Stimulated activated naive CD8-positive, alpha-beta T cell treated with anti-CD3 and anti-CD28 coated beads, Interleukin-15, Interleukin-2, amounts not matched to agents 100 U/mL and 50 U/mL, for 24 hours (primary cell): ENCODE measurements around the gene ASIC4.
A peak's percentile ranks its signal among the peaks of the same experiment; 100 is the strongest.

Experiments used
- ATAC-seq: fragments of 150-1000 bp; cut with Tn5 transposase; one replicate; pipeline ENCODE4 v1.10.0; 2021
- DNase-seq: peaks from one replicate; pipeline ENCODE4 v3.0.0; 2021

Gene ASIC4

GRCh38 chr2:219553463-219553963 lies 39.2 kb downstream of the ASIC4 start:
- DNase-seq: no peak
- ATAC-seq: no peak

GRCh38 chr2:219554350-219554749 lies 40.1 kb downstream of the ASIC4 start:
- no peak for ATAC-seq
- DNase-seq: no peak

GRCh38 chr2:219555956-219556355 lies 41.7 kb downstream of the ASIC4 start:
- ATAC-seq (no peak), DNase-seq (no peak)

- ATAC-seq (no peak), DNase-seq (no peak)
Observed at GRCh38 chr2:219556413-219556812, 42.1 kb downstream of the ASIC4 start.

GRCh38 chr2:219557320-219557719 lies 43.0 kb downstream of the ASIC4 start:
- ATAC-seq (no peak), DNase-seq (no peak)

- DNase-seq (no peak), ATAC-seq (peak; percentile 5)
Observed at GRCh38 chr2:219557791-219558785, 43.8 kb downstream of the ASIC4 start.

- ATAC-seq: no peak
- DNase-seq: no peak
Observed at GRCh38 chr2:219559156-219559915, 45.1 kb downstream of the ASIC4 start.

- peak; percentile 27 for DNase-seq
- no peak for ATAC-seq
Observed at GRCh38 chr2:219560037-219560892, 46.0 kb downstream of the ASIC4 start.

GRCh38 chr2:219560893-219561178 lies 46.6 kb downstream of the ASIC4 start:
- no peak for ATAC-seq
- no peak for DNase-seq

GRCh38 chr2:219561179-219562048 lies 47.1 kb downstream of the ASIC4 start:
- ATAC-seq: no peak
- DNase-seq: no peak

- DNase-seq (no peak), ATAC-seq (no peak)
Observed at GRCh38 chr2:219562049-219563020, 48.1 kb downstream of the ASIC4 start.

- DNase-seq (no peak), ATAC-seq (no peak)
Observed at GRCh38 chr2:219563271-219563928, 49.1 kb downstream of the ASIC4 start.

- DNase-seq (no peak), ATAC-seq (no peak)
Observed at GRCh38 chr2:219565130-219566080, 51.1 kb downstream of the ASIC4 start.

- ATAC-seq (no peak), DNase-seq (no peak)
Observed at GRCh38 chr2:219566640-219567039, 52.4 kb downstream of the ASIC4 start.

- no peak for DNase-seq
- no peak for ATAC-seq
Observed at GRCh38 chr2:219567131-219567530, 52.8 kb downstream of the ASIC4 start.

GRCh38 chr2:219567791-219568361 lies 53.6 kb downstream of the ASIC4 start:
- ATAC-seq: no peak
- no peak for DNase-seq

GRCh38 chr2:219569041-219569440 lies 54.8 kb downstream of the ASIC4 start:
- DNase-seq (no peak), ATAC-seq (no peak)

GRCh38 chr2:219569635-219570034 lies 55.4 kb downstream of the ASIC4 start:
- ATAC-seq (no peak), DNase-seq (no peak)
